Measurements from ENCODE around the gene ITSN1. TPM values are rescaled to one million over a fixed set of nuclear protein-coding genes. Genes with fewer than 3 reads are reported as not detected.
"Not testable (repeated sequence)": the region's sequence is repeated elsewhere in the genome, so short reads cannot be mapped to it uniquely, and the experiment has no call there.

The ITSN1 gene
- total RNA-seq, 3 donors from 2014 or later (not counting 1 experiment from before 2014, with no cell fraction given), result 1.5 to 5.1 (median 2.7) TPM

GRCh38 chr21:33622253-33622652 is 20.0 kb upstream of the ITSN1 start:
- Histone ChIP-seq H3K9me3 (ENCODE audit: control insufficient read depth, insufficient read depth, low read length) (no peaks in the 10 kb centered on the region), H3K4me3 (ENCODE audit: low read length) (no peak overlapping the region), H3K27me3 (ENCODE audit: control insufficient read depth, insufficient read depth, low read length) (no peaks in the 10 kb centered on the region), H3K27ac (ENCODE audit: low read length) (no peak overlapping the region), H3K36me3 (ENCODE audit: control insufficient read depth, insufficient read depth, low read length) (peaks cover 27% of the 10 kb centered on the region), H3K4me1 (ENCODE audit: control insufficient read depth, insufficient read depth, low read length) (no peaks in the 10 kb centered on the region)
- Mint-ChIP-seq H3K4me1 (no peaks in the 10 kb centered on the region), H3K27me3 (ENCODE audit: low read depth in 2 of 2) (no peaks in the 10 kb centered on the region), H3K4me3 (no peak overlapping the region), H3K9me3 (no peaks in the 10 kb centered on the region), H3K36me3 (no peaks in the 10 kb centered on the region), H3K27ac (no peak overlapping the region)
- no peak for DNase-seq
- no peak for ATAC-seq
- intact Hi-C loops (cut with micrococcal nuclease), result no loop called here
- TF ChIP-seq CTCF (IDR thresholded peaks at IDR 0.05), result no peak

GRCh38 chr21:33626151-33626550 is 16.1 kb upstream of the ITSN1 start:
- ATAC-seq; H3K9me3 Mint-ChIP-seq; H3K27ac Mint-ChIP-seq; DNase-seq; H3K27me3 Mint-ChIP-seq (ENCODE audit: low read depth in 2 of 2); H3K36me3 Mint-ChIP-seq; H3K4me1 ChIP-seq (ENCODE audit: control insufficient read depth, insufficient read depth, low read length); intact Hi-C loops (cut with micrococcal nuclease); H3K4me3 ChIP-seq (ENCODE audit: low read length); H3K4me3 Mint-ChIP-seq; H3K27ac ChIP-seq (ENCODE audit: low read length); H3K4me1 Mint-ChIP-seq; H3K27me3 ChIP-seq (ENCODE audit: control insufficient read depth, insufficient read depth, low read length); H3K9me3 ChIP-seq (ENCODE audit: control insufficient read depth, insufficient read depth, low read length): not testable (repeated sequence)
- H3K36me3 ChIP-seq (ENCODE audit: control insufficient read depth, insufficient read depth, low read length), result peaks cover 34% of the 10 kb centered on the region
- 93% methylated on average over 7 of the region's 7 CpGs for WGBS (ENCODE audit: insufficient coverage)

- Histone ChIP-seq H3K27me3 (ENCODE audit: control insufficient read depth, insufficient read depth, low read length) (no peaks in the 10 kb centered on the region), H3K4me1 (ENCODE audit: control insufficient read depth, insufficient read depth, low read length) (no peaks in the 10 kb centered on the region), H3K4me3 (ENCODE audit: low read length) (no peak overlapping the region), H3K36me3 (ENCODE audit: control insufficient read depth, insufficient read depth, low read length) (peaks cover 11% of the 10 kb centered on the region), H3K27ac (ENCODE audit: low read length) (no peak overlapping the region), H3K9me3 (ENCODE audit: control insufficient read depth, insufficient read depth, low read length) (no peaks in the 10 kb centered on the region)
- H3K4me3 Mint-ChIP-seq, result no peak overlapping the region
- no peaks in the 10 kb centered on the region for H3K27me3 Mint-ChIP-seq (ENCODE audit: low read depth in 2 of 2)
- intact Hi-C loops (cut with micrococcal nuclease), result no loop called here
- no peaks in the 10 kb centered on the region for H3K9me3 Mint-ChIP-seq
- H3K4me1 Mint-ChIP-seq, result peaks cover 4 to 11% of the 10 kb centered on the region in 2 donors
- WGBS (ENCODE audit: insufficient coverage), result 100% methylated on average over 1 of the region's 2 CpGs
- no peaks in the 10 kb centered on the region for H3K36me3 Mint-ChIP-seq
- DNase-seq, result no peak
- ATAC-seq, result no peak
- TF ChIP-seq CTCF (IDR thresholded peaks at IDR 0.05), result no peak
- no peak overlapping the region for H3K27ac Mint-ChIP-seq
Observed at GRCh38 chr21:33634254-33634653, 8.0 kb upstream of the ITSN1 start.

- H3K4me1 Mint-ChIP-seq, result peaks cover 29% of the 10 kb centered on the region in 2 donors
- H3K27me3 ChIP-seq (ENCODE audit: control insufficient read depth, insufficient read depth, low read length), result peaks cover 7% of the 10 kb centered on the region
- intact Hi-C loops (cut with micrococcal nuclease), result loop anchor here (1.0 to 5.0 kb wide), 4 partner anchors 53 to 976 kb away; partner anchors contain the start of genes DNAJC28, DONSON, RCAN1 and SYNJ1
- peaks cover 17 to 23% of the 10 kb centered on the region in 2 donors for H3K27me3 Mint-ChIP-seq (ENCODE audit: low read depth in 2 of 2)
- peak overlapping the region; percentile 88 for H3K4me3 Mint-ChIP-seq
- H3K4me1 ChIP-seq (ENCODE audit: control insufficient read depth, insufficient read depth, low read length), result peaks cover 16% of the 10 kb centered on the region
- no peaks in the 10 kb centered on the region for H3K9me3 ChIP-seq (ENCODE audit: control insufficient read depth, insufficient read depth, low read length)
- no peaks in the 10 kb centered on the region for H3K9me3 Mint-ChIP-seq
- ATAC-seq (no peak), DNase-seq (peak in 1 of 2 donors; percentile 30)
- no peaks in the 10 kb centered on the region for H3K36me3 ChIP-seq (ENCODE audit: control insufficient read depth, insufficient read depth, low read length)
- peak overlapping the region; percentile 71 for H3K4me3 ChIP-seq (ENCODE audit: low read length)
- no peak for TF ChIP-seq CTCF (IDR thresholded peaks at IDR 0.05)
- H3K36me3 Mint-ChIP-seq, result no peaks in the 10 kb centered on the region
- H3K27ac ChIP-seq (ENCODE audit: low read length), result peak overlapping the region; percentile 83
- peak overlapping the region; percentile 86 to 90 for H3K27ac Mint-ChIP-seq
- WGBS (ENCODE audit: insufficient coverage), result 32% methylated on average over 12 of the region's 18 CpGs
Observed at GRCh38 chr21:33640697-33641351, 1.5 kb upstream of the ITSN1 start.
